DOHH2 (cell line): ENCODE measurements around the gene PLA2G4B.

Experiments
- H3F3A ChIP-seq: fragments of 200-600 bp; sonication (generic), shearing (Covaris generic); 2 replicates; pipeline ENCODE4 v1.6.0; 2016; ENCODE audit warnings: antibody characterized with exemption, mild to moderate bottlenecking; ENCODE audit not compliant: control insufficient read depth, insufficient read depth
- H3K27ac ChIP-seq: fragments of 200-600 bp; sonication (generic); 2 replicates; pipeline ENCODE4 v1.5.1; 2014; ENCODE audit warnings: low read depth, mild to moderate bottlenecking, low read length, moderate library complexity
- H3K27me3 ChIP-seq: fragments of 200-600 bp; sonication (generic); 2 replicates; pipeline ENCODE4 v1.6.1; 2014; ENCODE audit warnings: mild to moderate bottlenecking, low read length, mixed read lengths; ENCODE audit not compliant: control insufficient read depth
- H3K36me3 ChIP-seq: fragments of 200-600 bp; sonication (generic); 2 replicates; pipeline ENCODE4 v1.6.1; 2014; ENCODE audit warnings: mild to moderate bottlenecking, low read length, moderate library complexity, mixed read lengths; ENCODE audit not compliant: control insufficient read depth
- H3K4me1 ChIP-seq: fragments of 200-600 bp; sonication (generic); 2 replicates; pipeline ENCODE4 v1.6.1; 2014; ENCODE audit warnings: mild to moderate bottlenecking, low read length, mixed read lengths; ENCODE audit not compliant: control insufficient read depth
- H3K4me2 ChIP-seq: fragments of 200-600 bp; sonication (generic); 2 replicates; pipeline ENCODE4 v1.6.0; 2014; ENCODE audit warnings: mild to moderate bottlenecking, low read length, moderate library complexity
- H3K4me3 ChIP-seq: fragments of 200-600 bp; sonication (generic); 2 replicates; pipeline ENCODE4 v1.5.1; 2014; ENCODE audit warnings: mild to moderate bottlenecking, low read length, mixed read lengths
- H3K79me2 ChIP-seq: fragments of 200-600 bp; sonication (generic); 2 replicates; pipeline ENCODE4 v1.6.1; 2014; ENCODE audit warnings: mild to moderate bottlenecking, low read length, mixed read lengths; ENCODE audit not compliant: control insufficient read depth
- H3K9me2 ChIP-seq: fragments of 200-600 bp; sonication (generic); replicated peaks from 2 replicates; pipeline ENCODE4 v1.6.1; 2014; ENCODE audit warnings: mild to moderate bottlenecking, low read length, mixed read lengths; ENCODE audit not compliant: control insufficient read depth
- H3K9me3 ChIP-seq: fragments of 200-600 bp; sonication (generic); 2 replicates; pipeline ENCODE4 v1.6.1; 2014; ENCODE audit warnings: antibody characterized with exemption, low read length, mixed read lengths; ENCODE audit not compliant: control insufficient read depth, insufficient read depth
- H4K20me1 ChIP-seq: fragments of 200-600 bp; sonication (generic); 2 replicates; pipeline ENCODE4 v1.6.0; 2014; ENCODE audit warnings: low read depth, mild to moderate bottlenecking, antibody characterized with exemption, low read length, moderate library complexity; ENCODE audit not compliant: control insufficient read depth, insufficient read depth
- EZH2phosphoT487 ChIP-seq: fragments of 200-600 bp; sonication (generic); IDR thresholded peaks from 2 replicates; pipeline ENCODE4 v1.6.1; 2017; ENCODE audit warnings: borderline replicate concordance, mild to moderate bottlenecking, antibody characterized with exemption, low read length, moderate library complexity, mixed read lengths
- TF ChIP-seq, protein P1 (sequence below): fragments of 200-600 bp; sonication (generic); IDR thresholded peaks from one replicate; pipeline ENCODE4 v1.5.1; 2014; ENCODE audit warnings: antibody characterized with exemption, mild to moderate bottlenecking, low read depth, low read length; ENCODE audit not compliant: poor library complexity, severe bottlenecking

PLA2G4B gene

GRCh38 chr15:41896566-41896965, 57.9 kb downstream of the PLA2G4B start:
- Histone ChIP-seq H3K4me2 (no peak overlapping the region), H4K20me1 (no peaks in the 10 kb centered on the region), H3F3A (no peaks in the 10 kb centered on the region), H3K27me3 (no peaks in the 10 kb centered on the region), H3K36me3 (no peaks in the 10 kb centered on the region), H3K4me1 (peaks cover 23% of the 10 kb centered on the region), H3K27ac (no peak overlapping the region), H3K9me2 (no peaks in the 10 kb centered on the region), H3K9me3 (no peaks in the 10 kb centered on the region), H3K4me3 (no peak overlapping the region), H3K79me2 (no peaks in the 10 kb centered on the region)
- TF ChIP-seq, protein P1, sequence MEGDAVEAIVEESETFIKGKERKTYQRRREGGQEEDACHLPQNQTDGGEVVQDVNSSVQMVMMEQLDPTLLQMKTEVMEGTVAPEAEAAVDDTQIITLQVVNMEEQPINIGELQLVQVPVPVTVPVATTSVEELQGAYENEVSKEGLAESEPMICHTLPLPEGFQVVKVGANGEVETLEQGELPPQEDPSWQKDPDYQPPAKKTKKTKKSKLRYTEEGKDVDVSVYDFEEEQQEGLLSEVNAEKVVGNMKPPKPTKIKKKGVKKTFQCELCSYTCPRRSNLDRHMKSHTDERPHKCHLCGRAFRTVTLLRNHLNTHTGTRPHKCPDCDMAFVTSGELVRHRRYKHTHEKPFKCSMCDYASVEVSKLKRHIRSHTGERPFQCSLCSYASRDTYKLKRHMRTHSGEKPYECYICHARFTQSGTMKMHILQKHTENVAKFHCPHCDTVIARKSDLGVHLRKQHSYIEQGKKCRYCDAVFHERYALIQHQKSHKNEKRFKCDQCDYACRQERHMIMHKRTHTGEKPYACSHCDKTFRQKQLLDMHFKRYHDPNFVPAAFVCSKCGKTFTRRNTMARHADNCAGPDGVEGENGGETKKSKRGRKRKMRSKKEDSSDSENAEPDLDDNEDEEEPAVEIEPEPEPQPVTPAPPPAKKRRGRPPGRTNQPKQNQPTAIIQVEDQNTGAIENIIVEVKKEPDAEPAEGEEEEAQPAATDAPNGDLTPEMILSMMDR, result no peak
- TF ChIP-seq EZH2phosphoT487, result no peak

- Histone ChIP-seq H4K20me1 (no peaks in the 10 kb centered on the region), H3K9me2 (no peaks in the 10 kb centered on the region), H3K79me2 (no peaks in the 10 kb centered on the region), H3K4me1 (peaks cover 23% of the 10 kb centered on the region), H3K27ac (no peak overlapping the region), H3K9me3 (no peaks in the 10 kb centered on the region), H3K4me3 (no peak overlapping the region), H3K36me3 (no peaks in the 10 kb centered on the region), H3K4me2 (no peak overlapping the region), H3F3A (no peaks in the 10 kb centered on the region), H3K27me3 (no peaks in the 10 kb centered on the region)
- TF ChIP-seq, protein P1, result no peak
- no peak for TF ChIP-seq EZH2phosphoT487
Observed at GRCh38 chr15:41897363-41897799, 58.7 kb downstream of the PLA2G4B start.
